Measurements from ENCODE around the gene VAV3.

DNA sequence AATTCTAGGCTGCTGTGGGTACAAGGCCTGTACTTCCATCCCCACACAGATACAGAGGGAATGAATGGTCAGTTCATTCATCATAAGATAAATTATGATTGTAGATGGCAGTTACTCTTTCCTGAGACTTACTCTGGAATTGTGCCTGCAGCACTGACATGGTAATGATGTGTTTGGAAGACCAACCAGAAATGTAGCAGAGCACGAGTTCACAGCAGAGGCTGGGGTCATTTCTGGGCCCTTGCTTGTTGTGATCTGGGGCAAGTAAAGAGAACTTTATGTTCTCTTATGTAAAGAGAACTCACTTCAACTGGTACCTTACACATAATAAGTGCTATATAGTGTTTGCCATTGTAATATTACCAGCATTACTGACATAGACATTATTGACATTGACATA is 412.2 kb downstream of the VAV3 start:
- TF ChIP-seq, protein P1, sequence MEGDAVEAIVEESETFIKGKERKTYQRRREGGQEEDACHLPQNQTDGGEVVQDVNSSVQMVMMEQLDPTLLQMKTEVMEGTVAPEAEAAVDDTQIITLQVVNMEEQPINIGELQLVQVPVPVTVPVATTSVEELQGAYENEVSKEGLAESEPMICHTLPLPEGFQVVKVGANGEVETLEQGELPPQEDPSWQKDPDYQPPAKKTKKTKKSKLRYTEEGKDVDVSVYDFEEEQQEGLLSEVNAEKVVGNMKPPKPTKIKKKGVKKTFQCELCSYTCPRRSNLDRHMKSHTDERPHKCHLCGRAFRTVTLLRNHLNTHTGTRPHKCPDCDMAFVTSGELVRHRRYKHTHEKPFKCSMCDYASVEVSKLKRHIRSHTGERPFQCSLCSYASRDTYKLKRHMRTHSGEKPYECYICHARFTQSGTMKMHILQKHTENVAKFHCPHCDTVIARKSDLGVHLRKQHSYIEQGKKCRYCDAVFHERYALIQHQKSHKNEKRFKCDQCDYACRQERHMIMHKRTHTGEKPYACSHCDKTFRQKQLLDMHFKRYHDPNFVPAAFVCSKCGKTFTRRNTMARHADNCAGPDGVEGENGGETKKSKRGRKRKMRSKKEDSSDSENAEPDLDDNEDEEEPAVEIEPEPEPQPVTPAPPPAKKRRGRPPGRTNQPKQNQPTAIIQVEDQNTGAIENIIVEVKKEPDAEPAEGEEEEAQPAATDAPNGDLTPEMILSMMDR (IDR thresholded peaks at IDR 0.05; ENCODE audit: insufficient read depth, low read length): no peak
- no peak for TF ChIP-seq POLR2AphosphoS5 (IDR thresholded peaks at IDR 0.05; ENCODE audit: low read depth)
